VCaP (cell line): ENCODE data around the gene PLCG2.

ENCODE experiments used
- H3K27ac ChIP-seq: fragments of 450-650 bp; 2 replicates; pipeline ENCODE4 v1.5.1; 2017
- TF ChIP-seq, protein P1 (sequence below): fragments of 450-650 bp; conservative IDR thresholded peaks from 2 replicates; pipeline ENCODE4 v1.5.1; 2017; ENCODE audit warnings: mild to moderate bottlenecking, moderate library complexity

PLCG2 gene

DNA sequence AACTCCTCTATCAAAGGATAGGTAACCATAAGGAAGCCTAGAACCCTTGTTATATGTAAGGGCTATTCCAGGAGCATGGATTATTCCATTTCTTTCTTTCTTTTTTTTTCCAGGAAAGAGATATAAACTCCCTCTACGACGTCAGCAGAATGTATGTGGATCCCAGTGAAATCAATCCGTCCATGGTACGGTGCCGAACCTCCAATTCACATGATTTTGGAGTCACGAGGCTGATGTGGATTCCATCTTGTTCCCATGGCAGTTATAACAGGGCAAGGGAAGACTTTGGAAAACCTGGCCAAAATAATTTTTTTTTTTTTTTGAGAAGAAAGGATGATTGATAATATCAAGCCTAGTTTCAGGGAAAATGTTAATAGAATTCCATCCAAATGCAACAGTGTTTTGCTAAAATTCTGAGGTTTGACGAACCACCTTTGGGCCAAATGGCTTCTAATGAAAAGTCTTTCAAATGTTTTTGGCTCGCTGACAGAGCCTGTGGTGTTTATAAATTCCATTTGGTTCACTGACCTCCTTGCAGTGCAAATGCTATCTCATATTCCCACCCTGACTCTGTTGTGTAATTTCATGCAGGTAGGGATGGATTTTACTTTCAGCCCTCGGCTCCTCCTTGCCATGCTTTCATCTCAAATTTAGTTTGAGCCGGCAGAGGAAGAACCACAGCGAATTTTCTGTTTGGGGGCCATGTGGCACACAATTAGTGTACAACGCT, 142.2 kb downstream of the PLCG2 start:
- TF ChIP-seq, protein P1, sequence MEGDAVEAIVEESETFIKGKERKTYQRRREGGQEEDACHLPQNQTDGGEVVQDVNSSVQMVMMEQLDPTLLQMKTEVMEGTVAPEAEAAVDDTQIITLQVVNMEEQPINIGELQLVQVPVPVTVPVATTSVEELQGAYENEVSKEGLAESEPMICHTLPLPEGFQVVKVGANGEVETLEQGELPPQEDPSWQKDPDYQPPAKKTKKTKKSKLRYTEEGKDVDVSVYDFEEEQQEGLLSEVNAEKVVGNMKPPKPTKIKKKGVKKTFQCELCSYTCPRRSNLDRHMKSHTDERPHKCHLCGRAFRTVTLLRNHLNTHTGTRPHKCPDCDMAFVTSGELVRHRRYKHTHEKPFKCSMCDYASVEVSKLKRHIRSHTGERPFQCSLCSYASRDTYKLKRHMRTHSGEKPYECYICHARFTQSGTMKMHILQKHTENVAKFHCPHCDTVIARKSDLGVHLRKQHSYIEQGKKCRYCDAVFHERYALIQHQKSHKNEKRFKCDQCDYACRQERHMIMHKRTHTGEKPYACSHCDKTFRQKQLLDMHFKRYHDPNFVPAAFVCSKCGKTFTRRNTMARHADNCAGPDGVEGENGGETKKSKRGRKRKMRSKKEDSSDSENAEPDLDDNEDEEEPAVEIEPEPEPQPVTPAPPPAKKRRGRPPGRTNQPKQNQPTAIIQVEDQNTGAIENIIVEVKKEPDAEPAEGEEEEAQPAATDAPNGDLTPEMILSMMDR = no peak
- H3K27ac ChIP-seq = no peak overlapping the region

DNA sequence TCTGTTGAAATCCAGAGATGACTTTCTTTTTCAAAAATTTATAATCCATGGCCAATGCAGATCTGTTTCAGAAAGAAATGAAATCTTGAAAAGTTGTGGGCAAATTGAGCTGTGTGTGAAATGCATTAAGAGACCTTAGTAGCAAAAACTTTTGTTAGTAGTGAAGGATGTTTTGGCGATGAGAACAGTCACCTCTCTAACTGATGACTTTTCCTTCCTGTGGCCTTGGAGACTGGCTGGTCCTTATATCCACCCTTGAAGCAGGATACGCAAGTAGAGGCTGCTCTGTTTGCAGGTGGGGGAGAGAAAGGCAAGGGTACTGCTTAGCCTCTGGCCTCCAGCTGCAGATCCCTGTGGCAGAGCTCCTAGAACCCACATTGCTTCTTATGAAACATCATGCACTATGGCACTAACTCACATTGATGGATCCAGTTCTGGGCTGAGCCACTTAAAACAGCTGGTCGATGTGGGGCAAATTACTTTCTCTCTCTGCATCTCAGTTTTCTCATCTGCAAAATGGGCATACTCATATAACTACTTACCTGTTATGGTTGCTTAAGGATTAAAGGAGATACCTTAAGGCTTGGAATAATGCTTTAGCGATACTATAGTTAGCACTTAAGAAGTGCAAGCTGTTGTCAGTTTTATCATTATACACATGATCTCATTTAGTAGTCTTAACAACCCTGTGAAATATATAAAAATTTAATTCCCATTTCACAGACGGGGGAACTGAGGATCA, 142.9 kb downstream of the PLCG2 start:
- TF ChIP-seq, protein P1 = no peak
- H3K27ac ChIP-seq = no peak overlapping the region

DNA sequence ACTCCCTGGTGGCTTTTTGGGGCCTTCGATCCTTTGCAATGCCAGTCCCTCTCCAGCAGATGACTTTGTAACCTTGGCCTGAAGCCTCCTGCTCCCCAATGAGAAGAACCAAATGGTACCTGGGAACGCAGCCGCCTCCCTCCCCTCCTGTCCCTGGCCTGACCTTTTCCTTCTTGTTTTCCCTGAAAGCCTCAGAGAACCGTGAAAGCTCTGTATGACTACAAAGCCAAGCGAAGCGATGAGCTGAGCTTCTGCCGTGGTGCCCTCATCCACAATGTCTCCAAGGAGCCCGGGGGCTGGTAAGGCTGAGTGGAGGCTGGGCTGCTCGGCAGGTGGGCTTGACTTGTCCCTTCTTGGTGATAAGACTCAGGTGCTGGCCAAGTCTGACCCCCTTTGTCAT, 144.2 kb downstream of the PLCG2 start:
- H3K27ac ChIP-seq = no peak overlapping the region
- TF ChIP-seq, protein P1 = no peak

DNA sequence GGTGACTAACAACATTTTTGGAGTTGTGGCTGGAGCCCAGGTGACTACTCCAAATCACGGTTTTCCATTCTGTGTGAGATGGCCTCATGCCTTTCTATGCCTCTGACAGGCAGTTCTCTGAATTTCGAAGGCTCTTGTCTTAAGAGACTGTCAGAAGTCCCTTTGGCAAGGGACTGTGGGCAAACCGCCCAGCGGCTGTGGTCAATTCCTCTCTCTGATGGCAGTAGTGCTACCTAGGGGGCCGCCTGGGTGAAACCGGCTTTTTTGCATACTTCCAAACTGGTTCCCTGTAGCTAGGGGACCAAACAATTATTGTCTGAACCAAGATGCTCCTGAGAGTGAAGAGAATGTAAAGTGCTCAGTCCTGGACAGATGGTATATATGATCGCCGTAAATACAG, 145.9 kb downstream of the PLCG2 start:
- no peak overlapping the region for H3K27ac ChIP-seq
- TF ChIP-seq, protein P1 = no peak

DNA sequence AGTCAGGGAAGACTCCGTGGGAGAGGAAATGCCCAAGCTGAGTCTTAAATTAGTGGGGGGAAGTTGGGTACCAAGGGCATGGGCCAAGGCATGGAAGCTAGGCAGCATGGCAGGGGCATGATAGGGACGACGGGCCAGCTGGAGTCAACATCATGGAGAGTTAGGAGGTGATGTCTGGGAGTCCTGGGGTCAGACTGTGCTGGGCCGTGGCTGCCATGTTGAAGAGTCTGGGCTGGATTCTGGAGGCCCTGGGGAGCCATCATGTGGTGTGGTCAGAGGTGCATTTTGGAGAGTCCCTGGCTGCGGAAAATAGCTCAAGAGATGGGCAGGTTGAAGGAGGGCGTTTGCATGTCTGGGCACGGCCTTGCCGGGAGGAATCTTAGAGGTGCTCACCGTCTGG, 146.9 kb downstream of the PLCG2 start:
- TF ChIP-seq, protein P1 = no peak
- no peak overlapping the region for H3K27ac ChIP-seq

DNA sequence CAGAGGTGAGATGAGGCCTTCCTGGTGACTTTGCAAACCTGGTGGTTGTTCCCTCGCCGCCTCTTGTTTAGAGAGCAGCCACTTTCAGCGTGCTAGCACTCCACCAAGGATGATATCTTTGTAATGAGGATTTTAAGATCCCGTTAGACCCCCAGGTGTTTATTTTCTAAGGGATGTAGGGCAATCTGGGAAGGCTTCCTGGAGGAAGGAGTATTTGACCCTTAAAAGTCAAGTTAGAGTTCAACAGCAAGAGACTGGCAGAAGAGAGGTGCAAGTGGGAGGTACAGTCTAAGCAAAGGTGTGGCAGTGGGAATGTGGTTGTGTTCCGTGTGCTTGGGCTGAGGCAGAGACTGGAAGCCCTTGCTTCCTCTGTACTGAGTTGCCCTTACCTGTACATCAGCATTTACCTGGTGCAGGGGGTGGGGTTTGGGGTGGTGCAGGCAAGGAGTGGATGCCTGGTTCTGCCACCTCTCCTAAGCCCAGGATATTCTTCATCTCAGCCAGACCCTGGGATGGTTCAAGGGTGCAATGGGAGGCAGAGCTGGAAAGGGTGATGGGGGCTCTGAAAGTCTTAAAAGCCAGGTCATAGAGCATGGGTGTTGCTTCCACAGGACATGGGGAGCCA, 148.6 kb downstream of the PLCG2 start:
- no peak overlapping the region for H3K27ac ChIP-seq
- TF ChIP-seq, protein P1 = no peak

DNA sequence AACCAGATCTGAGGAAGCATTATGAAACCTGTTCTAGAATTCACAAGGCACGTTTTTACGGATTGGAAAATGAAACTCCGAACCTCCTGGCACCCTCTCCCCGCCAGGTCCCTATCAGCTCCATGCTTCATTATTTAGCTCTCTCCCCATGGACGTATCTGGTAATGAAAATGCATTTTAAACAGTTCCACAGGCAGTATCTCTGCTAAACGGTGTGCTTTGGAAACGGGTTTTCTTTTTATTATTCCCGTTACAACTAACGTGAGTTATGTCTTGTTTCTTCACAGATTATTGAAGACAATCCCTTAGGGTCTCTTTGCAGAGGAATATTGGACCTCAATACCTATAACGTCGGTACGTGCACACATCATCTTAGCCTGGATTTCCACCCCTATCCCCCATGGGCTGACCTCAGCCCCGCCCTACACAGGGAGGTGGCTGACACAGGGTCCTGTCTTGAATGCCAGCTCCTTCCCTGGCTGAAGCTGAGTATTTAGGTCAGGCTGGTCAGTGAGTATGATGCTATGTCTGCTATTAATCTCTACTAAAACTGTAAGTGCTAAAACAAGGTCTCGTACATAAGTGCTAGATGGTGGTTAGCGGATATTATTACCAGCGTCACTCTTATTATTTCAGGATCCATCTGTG, 149.3 kb downstream of the PLCG2 start:
- no peak overlapping the region for H3K27ac ChIP-seq
- TF ChIP-seq, protein P1 = no peak
